Bronchial epithelial cell (primary cell): ENCODE data around the gene LRRC63. TPM values are rescaled to one million over a fixed set of nuclear protein-coding genes. Genes with fewer than 3 reads are reported as not detected.

Experiments
- DNase-seq: peaks from one replicate; pipeline ENCODE4 v3.0.0-alpha.2; 2010; ENCODE audit warnings: low read depth
- FAIRE-seq: peaks from 2 replicates; lab custom pipeline; 2011; peaks lifted over from hg19 to GRCh38; lab: Jason Lieb, UNC
- H3K27me3 ChIP-seq: 2 replicates; pipeline ENCODE4 v1.5.1; 2011; ENCODE audit warnings: low read length; ENCODE audit not compliant: control insufficient read depth, insufficient read depth
- H3K36me3 ChIP-seq: 2 replicates; pipeline ENCODE4 v1.5.1; 2011; ENCODE audit warnings: low read length; ENCODE audit not compliant: control insufficient read depth, insufficient read depth
- H3K4me3 ChIP-seq: 2 replicates; pipeline ENCODE4 v1.5.1; 2011; ENCODE audit warnings: mild to moderate bottlenecking, low read depth, low read length, control low read depth
- total RNA-seq: library from RNA; depleted of rRNA; stranded (reverse); fragments of >200 nt; gene quantifications from 2 replicates; pipeline ENCODE4 v1.2.1, GENCODE V29; 2014
- TF ChIP-seq, protein P1 (sequence below): IDR thresholded peaks from 2 replicates; pipeline ENCODE4 v1.5.1; 2011; ENCODE audit warnings: mild to moderate bottlenecking, moderate library complexity, low read length, control low read depth, inconsistent platforms; ENCODE audit not compliant: insufficient read depth, severe bottlenecking

The LRRC63 gene
- total RNA-seq, 1 donor from 2014 or later: not detected

DNA sequence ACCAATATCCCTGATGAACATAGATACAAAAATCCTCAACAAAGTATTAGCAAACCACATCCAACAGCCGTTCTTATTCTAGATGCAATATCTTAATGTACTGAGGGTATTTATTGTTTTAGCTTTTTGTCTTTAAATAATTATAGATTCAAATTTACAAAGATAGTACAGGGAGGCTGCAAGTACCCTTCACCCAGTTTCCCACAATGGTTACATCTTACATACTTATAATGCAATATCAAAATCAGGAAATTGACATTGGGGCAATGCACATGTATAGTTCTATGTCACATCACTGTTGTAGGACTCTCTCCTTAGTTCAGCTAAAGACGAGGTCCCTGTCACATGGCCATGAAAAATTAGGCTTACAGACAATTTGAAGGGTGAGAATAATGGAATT is 99.5 kb downstream of the LRRC63 start:
- H3K4me3 ChIP-seq: no peak overlapping the region
- DNase-seq (no peak), FAIRE-seq (no peak)
- H3K36me3 ChIP-seq: no peaks in the 10 kb centered on the region
- TF ChIP-seq, protein P1, sequence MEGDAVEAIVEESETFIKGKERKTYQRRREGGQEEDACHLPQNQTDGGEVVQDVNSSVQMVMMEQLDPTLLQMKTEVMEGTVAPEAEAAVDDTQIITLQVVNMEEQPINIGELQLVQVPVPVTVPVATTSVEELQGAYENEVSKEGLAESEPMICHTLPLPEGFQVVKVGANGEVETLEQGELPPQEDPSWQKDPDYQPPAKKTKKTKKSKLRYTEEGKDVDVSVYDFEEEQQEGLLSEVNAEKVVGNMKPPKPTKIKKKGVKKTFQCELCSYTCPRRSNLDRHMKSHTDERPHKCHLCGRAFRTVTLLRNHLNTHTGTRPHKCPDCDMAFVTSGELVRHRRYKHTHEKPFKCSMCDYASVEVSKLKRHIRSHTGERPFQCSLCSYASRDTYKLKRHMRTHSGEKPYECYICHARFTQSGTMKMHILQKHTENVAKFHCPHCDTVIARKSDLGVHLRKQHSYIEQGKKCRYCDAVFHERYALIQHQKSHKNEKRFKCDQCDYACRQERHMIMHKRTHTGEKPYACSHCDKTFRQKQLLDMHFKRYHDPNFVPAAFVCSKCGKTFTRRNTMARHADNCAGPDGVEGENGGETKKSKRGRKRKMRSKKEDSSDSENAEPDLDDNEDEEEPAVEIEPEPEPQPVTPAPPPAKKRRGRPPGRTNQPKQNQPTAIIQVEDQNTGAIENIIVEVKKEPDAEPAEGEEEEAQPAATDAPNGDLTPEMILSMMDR: no peak
- no peaks in the 10 kb centered on the region for H3K27me3 ChIP-seq

DNA sequence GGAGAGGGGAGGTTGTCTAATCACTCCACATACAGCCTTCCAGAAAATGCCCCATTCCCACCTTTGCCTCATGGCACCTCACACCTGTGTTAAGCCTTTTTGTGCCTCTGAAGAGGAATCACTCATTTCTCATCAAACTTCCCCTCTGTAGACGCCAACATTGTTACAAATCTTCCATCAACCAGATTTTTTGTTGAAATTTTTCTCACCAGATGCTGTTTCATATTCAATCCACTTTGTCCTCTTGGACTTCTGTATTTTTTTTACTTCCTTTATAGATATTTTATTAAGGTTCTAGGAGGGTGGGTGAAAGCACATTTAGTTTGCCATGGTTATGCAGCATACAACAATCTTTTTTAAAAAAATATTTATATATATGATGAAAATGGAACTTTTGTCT is 101.3 kb downstream of the LRRC63 start:
- TF ChIP-seq, protein P1: no peak
- DNase-seq: no peak
- FAIRE-seq: no peak
- H3K27me3 ChIP-seq: no peaks in the 10 kb centered on the region
- H3K36me3 ChIP-seq: no peaks in the 10 kb centered on the region
- H3K4me3 ChIP-seq: no peak overlapping the region

DNA sequence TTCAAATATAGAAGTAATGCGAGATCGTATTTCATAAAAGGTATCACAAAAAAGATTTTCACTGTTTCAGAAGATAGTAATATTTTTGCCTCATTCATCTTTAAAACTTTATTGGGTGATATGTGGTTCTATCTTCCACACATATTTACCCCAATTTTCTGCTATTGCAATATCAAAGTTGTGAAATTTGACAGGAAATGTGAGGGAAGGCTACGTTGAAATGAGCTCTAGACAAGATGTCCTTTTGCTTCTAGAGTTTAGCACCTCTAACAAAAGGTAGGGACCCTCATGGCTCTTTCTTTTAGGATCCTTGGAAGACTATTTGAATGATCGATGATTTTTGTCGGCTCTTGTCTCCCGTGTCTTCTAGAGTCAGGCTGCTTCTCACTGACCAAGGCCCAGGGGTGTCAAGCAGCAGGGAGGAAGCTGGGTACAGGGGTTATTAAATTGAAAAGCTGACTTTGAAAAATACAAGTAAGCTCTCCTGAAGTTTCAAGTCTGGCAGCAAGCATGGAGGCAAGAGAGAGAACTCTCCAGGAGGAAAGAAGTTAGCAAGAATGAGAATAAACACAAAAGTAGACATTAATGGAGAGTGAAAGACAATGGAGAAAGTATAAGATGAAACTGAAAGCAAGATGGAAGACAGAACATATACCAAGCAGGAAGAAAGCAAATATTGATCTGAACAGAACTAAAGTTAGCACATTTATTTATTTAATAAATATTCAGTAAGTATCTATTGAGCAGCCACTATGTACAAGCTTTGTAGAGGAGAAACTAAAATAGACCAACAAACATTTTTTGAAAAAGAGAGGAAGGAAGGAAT is 101.9 kb downstream of the LRRC63 start:
- FAIRE-seq (no peak), DNase-seq (no peak)
- Histone ChIP-seq H3K36me3 (no peaks in the 10 kb centered on the region), H3K4me3 (no peak overlapping the region), H3K27me3 (no peaks in the 10 kb centered on the region)
- TF ChIP-seq, protein P1: no peak

DNA sequence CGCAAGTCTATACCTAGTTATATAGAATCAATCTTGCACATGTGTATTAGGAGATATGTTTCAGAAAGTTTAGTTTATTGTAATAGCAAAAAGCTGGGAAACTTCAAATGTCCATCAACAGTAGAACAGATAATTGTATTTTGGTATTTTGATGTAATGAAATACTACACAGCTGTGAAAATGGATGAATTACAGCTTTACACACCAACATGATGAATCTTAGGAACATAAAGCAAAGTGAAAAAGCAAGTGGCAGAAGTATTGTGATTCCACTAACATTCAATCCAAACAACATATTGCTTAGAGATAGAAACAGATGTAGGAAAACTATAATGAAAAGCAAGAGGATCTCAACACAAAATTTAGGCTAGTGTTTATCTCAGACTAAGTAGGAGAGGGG is 102.9 kb downstream of the LRRC63 start:
- Histone ChIP-seq H3K4me3 (no peak overlapping the region), H3K36me3 (no peaks in the 10 kb centered on the region), H3K27me3 (no peaks in the 10 kb centered on the region)
- TF ChIP-seq, protein P1: no peak
- no peak for DNase-seq
- FAIRE-seq: no peak

DNA sequence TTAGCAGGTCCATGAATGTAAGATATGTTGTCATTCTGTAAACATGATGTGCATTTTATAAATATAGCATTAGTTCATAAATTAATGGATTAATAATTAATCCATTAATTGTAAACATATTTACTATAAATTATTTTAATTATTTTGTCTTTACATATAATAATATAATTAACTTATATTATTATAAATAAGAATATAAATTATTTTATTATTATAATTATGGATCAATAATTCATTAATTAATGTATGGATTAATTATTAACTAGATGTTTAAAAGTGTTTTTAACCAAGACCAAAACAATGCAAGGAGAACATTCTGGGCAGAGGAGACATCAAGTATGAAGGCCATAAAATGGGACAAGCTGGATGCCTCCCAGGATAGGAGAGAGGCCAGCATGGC is 103.3 kb downstream of the LRRC63 start:
- Histone ChIP-seq H3K27me3 (no peaks in the 10 kb centered on the region), H3K4me3 (no peak overlapping the region), H3K36me3 (no peaks in the 10 kb centered on the region)
- DNase-seq (no peak), FAIRE-seq (no peak)
- TF ChIP-seq, protein P1: no peak
